ELF-1 (cell line): ENCODE data around the gene TECPR1.

ENCODE experiments used
- DNase-seq: peaks from one replicate; pipeline ENCODE4 v3.0.0-alpha.2; 2016; ENCODE audit warnings: low read depth, low spot score

TECPR1 gene

GRCh38 chr7:98244871-98245270 is 7.2 kb downstream of the TECPR1 start:
- DNase-seq: no peak

- DNase-seq: no peak
Measured at GRCh38 chr7:98242934-98243333, 9.1 kb downstream of the TECPR1 start.

- no peak for DNase-seq
Measured at GRCh38 chr7:98242342-98242741, 9.7 kb downstream of the TECPR1 start.

GRCh38 chr7:98241674-98242241 is 10.3 kb downstream of the TECPR1 start:
- no peak for DNase-seq

GRCh38 chr7:98240961-98241673 is 10.9 kb downstream of the TECPR1 start:
- peak; percentile 69 for DNase-seq

GRCh38 chr7:98238976-98239375 is 13.1 kb downstream of the TECPR1 start:
- DNase-seq: no peak

- DNase-seq: no peak
Measured at GRCh38 chr7:98238076-98238475, 14.0 kb downstream of the TECPR1 start.

- DNase-seq: no peak
Measured at GRCh38 chr7:98236355-98237185, 15.5 kb downstream of the TECPR1 start.

GRCh38 chr7:98235901-98236300 is 16.1 kb downstream of the TECPR1 start:
- no peak for DNase-seq

- DNase-seq: no peak
Measured at GRCh38 chr7:98234429-98235147, 17.4 kb downstream of the TECPR1 start.

GRCh38 chr7:98233219-98234070 is 18.6 kb downstream of the TECPR1 start:
- no peak for DNase-seq

GRCh38 chr7:98232799-98233198 is 19.2 kb downstream of the TECPR1 start:
- no peak for DNase-seq

- no peak for DNase-seq
Measured at GRCh38 chr7:98232263-98232585, 19.8 kb downstream of the TECPR1 start.

GRCh38 chr7:98231493-98232262 is 20.4 kb downstream of the TECPR1 start:
- no peak for DNase-seq

- no peak for DNase-seq
Measured at GRCh38 chr7:98230746-98231471, 21.1 kb downstream of the TECPR1 start.

GRCh38 chr7:98229991-98230745 is 21.9 kb downstream of the TECPR1 start:
- peak; percentile 63 for DNase-seq

GRCh38 chr7:98229441-98229840 is 22.6 kb downstream of the TECPR1 start:
- DNase-seq: no peak

GRCh38 chr7:98228801-98229200 is 23.2 kb downstream of the TECPR1 start:
- DNase-seq: no peak

- DNase-seq: no peak
Measured at GRCh38 chr7:98227939-98228338, 24.1 kb downstream of the TECPR1 start.
